HG03175 (cell line): ENCODE results near the gene ANKRD66.
"Not testable (repeated sequence)": the region's sequence is repeated elsewhere in the genome, so short reads cannot be mapped to it uniquely, and the experiment has no call there.

ENCODE experiments used
- ATAC-seq: cut with Tn5 transposase; IDR thresholded peaks from one replicate; pipeline ENCODE4 v1.9.1; 2021; ENCODE audit warnings: mild to moderate bottlenecking, moderate library complexity; ENCODE audit not compliant: unreplicated experiment

Gene ANKRD66

DNA sequence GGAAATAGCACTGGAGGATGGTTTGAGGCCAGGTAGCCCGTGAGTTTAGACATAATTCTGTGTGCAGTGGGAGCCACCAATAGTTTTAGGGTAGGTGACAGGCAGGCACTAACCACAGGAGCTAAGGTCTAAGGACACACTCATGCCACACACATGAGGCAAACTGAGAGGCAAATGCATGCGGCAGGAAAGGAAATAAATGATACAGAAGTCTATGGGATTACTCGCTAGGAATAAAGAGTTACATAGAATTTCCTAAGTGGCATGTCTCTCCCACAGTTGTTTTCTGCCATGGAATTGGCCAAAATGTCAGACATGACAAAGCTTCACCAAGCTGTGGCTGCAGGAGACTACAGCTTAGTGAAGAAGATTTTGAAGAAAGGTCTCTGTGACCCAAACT is 4.9 kb downstream of the ANKRD66 start:
- ATAC-seq = no peak

GRCh38 chr6:46755865-46756264 is 9.1 kb downstream of the ANKRD66 start:
- no peak for ATAC-seq

- no peak for ATAC-seq
Measured at GRCh38 chr6:46756469-46757213, 9.9 kb downstream of the ANKRD66 start.

DNA sequence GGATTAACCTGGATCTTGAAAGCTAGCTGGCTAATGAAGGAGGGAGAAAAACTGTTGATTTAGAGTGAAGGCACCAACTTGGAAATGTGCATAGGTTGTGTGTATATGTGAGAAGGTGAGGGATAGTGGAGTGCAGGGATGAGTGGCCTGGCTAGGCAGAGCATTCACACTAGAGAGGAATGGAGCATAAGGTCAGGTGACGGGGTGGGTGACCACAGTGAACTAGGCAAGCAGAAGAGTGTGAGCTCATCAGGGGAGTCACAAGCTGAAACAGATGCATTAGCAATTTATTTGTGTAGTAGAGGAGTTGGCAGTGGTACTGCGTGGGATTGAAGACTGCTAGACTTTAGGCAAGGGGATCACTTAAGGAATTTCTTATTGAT is 10.5 kb downstream of the ANKRD66 start:
- ATAC-seq = no peak

DNA sequence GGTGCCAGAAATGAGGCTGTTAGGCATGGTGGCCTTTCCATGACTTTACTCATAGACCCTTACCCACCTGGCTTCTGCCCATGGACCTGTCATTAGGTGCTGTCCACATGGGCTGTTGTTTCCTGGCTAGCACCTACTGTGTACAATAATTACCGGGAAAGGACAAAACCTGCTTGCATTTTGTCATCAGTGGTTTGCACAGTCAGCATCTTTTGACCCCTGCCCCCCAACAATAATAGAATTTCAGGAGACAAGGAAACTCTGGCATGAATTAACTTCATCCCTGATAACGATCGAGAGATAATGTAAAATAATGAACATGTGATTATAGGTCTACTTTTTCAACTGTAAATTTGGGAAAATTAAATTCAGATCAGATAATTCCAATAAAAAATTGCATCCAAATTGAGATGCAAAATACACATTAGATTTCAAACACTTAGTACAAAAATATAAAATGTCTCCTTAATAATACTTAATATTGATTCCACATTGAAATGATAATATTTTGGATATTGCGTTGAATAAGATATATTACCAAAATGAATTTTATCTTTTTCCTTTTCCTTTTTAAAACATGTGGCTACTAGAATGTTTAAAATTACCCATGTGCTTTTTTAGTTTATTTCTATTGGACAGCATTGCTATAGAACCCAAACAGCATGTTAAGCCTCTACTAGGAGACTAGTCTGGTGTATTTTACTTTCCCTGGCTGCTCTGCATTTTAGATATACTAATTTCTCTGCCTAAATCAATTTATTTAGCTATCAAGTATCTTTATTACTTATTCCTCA is 12.4 kb downstream of the ANKRD66 start:
- ATAC-seq = no peak

DNA sequence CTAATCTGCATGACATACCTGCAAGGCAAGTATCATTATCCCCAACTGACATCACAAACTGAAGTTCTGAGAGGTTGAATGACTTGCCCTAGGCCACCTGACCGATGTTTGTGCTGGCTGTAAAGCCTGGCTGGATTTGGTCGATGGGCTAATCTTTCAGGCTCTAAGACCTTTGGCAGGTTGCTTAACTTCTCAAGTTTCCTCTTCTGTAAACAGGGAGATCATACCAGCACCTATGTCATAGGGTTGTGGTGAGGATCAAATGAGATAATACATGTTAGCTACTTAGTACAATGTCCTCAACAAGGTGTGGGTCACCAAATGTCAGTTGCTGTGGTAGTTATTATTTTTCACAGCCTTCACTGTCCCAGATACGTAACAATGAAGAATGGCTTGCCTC is 14.2 kb downstream of the ANKRD66 start:
- ATAC-seq = no peak

GRCh38 chr6:46763466-46763865 is 16.7 kb downstream of the ANKRD66 start:
- ATAC-seq = no peak

DNA sequence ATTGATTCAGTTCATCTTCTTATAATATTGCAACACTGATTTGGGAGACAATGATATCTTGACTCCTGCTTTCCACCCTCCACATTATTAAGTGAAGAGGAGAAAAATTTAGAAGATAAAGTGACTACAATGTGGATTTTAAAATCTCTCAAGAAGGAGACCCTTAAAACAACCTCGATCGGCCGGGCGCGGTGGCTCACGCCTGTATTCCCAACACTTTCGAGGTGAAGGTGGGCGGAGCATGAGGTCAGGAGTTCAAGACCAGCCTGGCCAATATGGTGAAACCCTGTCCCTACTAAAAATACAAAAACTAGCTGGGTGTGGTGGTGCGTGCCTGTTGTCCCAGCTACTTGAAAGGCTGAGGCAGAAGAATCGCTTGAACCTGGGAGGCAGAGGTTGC is 17.5 kb downstream of the ANKRD66 start:
- ATAC-seq = not testable (repeated sequence)

- ATAC-seq = no peak
Measured at GRCh38 chr6:46764961-46765360, 18.2 kb downstream of the ANKRD66 start.

GRCh38 chr6:46772016-46772415 is 25.3 kb downstream of the ANKRD66 start:
- ATAC-seq = no peak

- ATAC-seq = no peak
Measured at GRCh38 chr6:46772762-46773161, 26.0 kb downstream of the ANKRD66 start.

GRCh38 chr6:46773201-46773855 is 26.6 kb downstream of the ANKRD66 start:
- no peak for ATAC-seq

DNA sequence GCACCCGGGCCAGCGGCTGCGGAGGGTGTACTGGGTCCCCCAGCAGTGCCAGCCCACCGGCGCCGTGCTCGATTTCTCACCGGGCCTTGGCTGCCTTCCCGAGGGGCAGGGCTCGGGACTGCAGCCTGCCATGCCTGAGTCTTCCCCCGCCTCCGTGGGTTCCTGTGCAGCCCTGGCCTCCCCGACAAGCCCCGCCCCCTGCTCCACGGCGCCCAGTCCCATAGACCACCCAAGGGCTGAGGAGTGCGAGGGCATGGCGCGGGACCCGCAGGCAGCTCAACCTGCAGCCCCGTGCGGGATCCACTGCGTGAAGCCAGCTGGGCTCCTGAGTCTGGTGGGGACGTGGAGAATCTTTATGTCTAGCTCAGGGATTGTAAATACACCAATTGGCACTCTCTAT is 28.0 kb downstream of the ANKRD66 start:
- not testable (repeated sequence) for ATAC-seq

- no peak for ATAC-seq
Measured at GRCh38 chr6:46776070-46776712, 29.5 kb downstream of the ANKRD66 start.

- ATAC-seq = no peak
Measured at GRCh38 chr6:46777476-46778346, 31.0 kb downstream of the ANKRD66 start.

DNA sequence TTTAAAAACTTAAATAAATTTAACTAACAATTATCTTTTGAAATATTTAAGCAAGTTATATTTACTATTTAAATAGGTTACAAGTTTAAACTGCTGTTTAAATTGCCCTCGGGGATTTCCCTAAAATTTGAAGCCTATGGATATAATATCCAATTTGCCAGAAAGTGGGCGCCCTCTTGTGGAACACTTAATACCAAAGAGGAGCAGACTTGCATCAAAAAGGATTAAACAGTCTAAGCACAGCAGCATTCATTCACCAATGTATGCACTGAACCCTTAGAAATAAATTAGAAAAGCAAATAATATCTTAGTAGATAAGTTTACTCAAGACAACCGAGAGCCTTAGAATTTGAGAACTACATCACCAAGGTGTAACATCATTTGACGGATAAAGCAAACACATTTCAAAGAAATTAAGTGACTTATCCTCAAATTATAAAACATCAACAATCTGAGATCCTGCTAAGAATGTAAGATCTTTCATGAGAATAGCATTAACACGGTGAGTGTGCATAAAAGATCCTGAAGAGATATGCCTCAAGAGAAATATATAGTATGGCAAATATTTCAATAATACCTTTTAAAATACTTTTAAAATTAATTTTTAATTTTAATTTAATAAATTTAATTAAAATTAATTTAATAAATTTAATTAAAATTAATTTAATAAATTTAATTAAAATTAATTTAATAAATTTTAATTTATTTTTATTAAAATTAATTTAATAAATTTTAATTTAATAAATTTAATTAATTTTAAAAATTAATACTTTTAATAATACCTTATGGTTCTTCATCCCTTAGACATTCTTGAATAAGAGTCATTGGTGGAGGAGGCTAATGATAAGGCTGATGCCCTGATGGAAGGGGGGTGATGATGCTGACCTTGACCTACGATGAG is 35.0 kb downstream of the ANKRD66 start:
- ATAC-seq = no peak

- ATAC-seq = no peak
Measured at GRCh38 chr6:46784535-46784934, 37.8 kb downstream of the ANKRD66 start.

- no peak for ATAC-seq
Measured at GRCh38 chr6:46787871-46788540, 41.3 kb downstream of the ANKRD66 start.

DNA sequence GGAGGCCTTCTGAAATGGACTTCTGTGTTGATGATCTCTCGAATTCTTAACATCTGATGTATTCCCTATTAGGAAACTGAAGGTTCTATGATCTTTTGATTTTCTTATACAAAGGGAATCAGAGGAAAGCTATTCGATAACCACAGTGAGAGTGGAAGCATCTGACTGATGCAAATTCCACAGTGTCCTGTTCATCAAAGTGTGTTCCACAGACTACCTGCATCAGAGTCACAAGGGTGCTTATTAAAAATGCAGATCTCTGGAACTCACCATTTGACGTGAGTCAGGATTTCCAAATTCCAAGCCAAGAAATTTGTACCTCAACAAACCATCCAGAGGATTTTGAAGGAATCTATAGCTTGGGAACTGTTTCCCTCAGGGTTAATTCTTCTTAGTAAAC is 42.1 kb downstream of the ANKRD66 start:
- ATAC-seq = no peak
